ENCODE measurements around the gene GAS7. TPM values are rescaled to one million over a fixed set of nuclear protein-coding genes. Genes with fewer than 3 reads are reported as not detected.
A peak's percentile ranks its signal among the peaks of the same experiment; 100 is the strongest.

Gene GAS7
- total RNA-seq, 5 donors from 2014 or later (not counting 1 experiment from before 2014, with no cell fraction given) = 0.93 to 10.5 (median 3.8) TPM

- H3K36me3 Mint-ChIP-seq = no peaks in the 10 kb centered on the region
- Histone ChIP-seq H3K27me3 (replicated peaks in 1 of 2; ENCODE audit: control insufficient read depth in 2 of 2, extremely low read depth in 1 of 2, insufficient read depth in 2 of 2, low read length in 1 of 2) (peaks cover 0 to 2% of the 10 kb centered on the region in 2 experiments), H3K4me1 (ENCODE audit: control insufficient read depth in 1 of 2, extremely low read depth in 1 of 2, insufficient read depth in 2 of 2, low read length in 2 of 2) (no peaks in the 10 kb centered on the region), H3K27ac (ENCODE audit: low read length) (no peak overlapping the region), H3K36me3 (ENCODE audit: control insufficient read depth in 2 of 2, extremely low read depth in 1 of 2, insufficient read depth in 1 of 2, low read length in 1 of 2) (no peaks in the 10 kb centered on the region), H3K9me3 (no peaks in the 10 kb centered on the region), H3K4me3 (ENCODE audit: control insufficient read depth in 1 of 2, extremely low read depth in 1 of 2, low read length in 1 of 2) (no peak overlapping the region)
- peaks cover 3 to 4% (median 4%) of the 10 kb centered on the region in 3 donors for H3K9me3 Mint-ChIP-seq
- H3K4me1 Mint-ChIP-seq = no peaks in the 10 kb centered on the region
- CTCF ChIA-PET = no interaction called here
- no peak for DNase-seq
- H3K27me3 Mint-ChIP-seq = peaks cover 4 to 5% of the 10 kb centered on the region in 2 donors
- no CpG with 5 or more reads among the region's 2 CpGs for whole genome bisulfite sequencing (ENCODE audit: insufficient coverage)
- POLR2A ChIA-PET = no interaction called here
- no peak overlapping the region for H3K4me3 Mint-ChIP-seq
- no peak overlapping the region for H3K27ac Mint-ChIP-seq
- ATAC-seq (replicated peaks in 1 of 4) = no peak
These were observed 34.8 kb upstream of the GAS7 start for GRCh38 chr17:10233161-10233560.

DNA sequence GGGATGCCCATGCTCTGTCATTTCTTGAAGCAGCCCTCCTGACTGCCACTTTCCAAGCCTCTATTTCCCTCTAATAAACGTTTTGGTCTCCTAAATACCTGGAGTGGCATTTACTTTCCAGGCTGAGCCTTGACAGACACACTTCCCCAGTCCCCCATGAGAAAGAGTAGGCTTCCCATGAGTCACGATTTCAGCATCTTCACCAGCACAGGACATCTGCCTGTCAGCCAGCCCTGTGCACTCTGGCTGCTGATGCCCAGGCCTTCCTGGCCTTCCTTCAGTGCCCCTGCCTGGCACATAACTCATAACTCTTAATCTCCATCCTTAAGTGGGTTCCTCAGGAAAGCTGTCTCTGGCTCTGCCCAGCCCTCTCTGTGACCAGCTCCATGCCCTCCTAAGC, 30.8 kb upstream of the GAS7 start:
- peaks cover 0 to 6% of the 10 kb centered on the region in 2 experiments for H3K4me1 ChIP-seq (ENCODE audit: control insufficient read depth in 1 of 2, extremely low read depth in 1 of 2, insufficient read depth in 2 of 2, low read length in 2 of 2)
- no peaks in the 10 kb centered on the region for H3K27me3 ChIP-seq (replicated peaks in 1 of 2; ENCODE audit: control insufficient read depth in 2 of 2, extremely low read depth in 1 of 2, insufficient read depth in 2 of 2, low read length in 1 of 2)
- H3K9me3 Mint-ChIP-seq = peaks cover 3 to 4% (median 4%) of the 10 kb centered on the region in 3 donors
- H3K27me3 Mint-ChIP-seq = no peaks in the 10 kb centered on the region
- no peak overlapping the region for H3K4me3 Mint-ChIP-seq
- H3K4me3 ChIP-seq (ENCODE audit: control insufficient read depth in 1 of 2, extremely low read depth in 1 of 2, low read length in 1 of 2) = no peak overlapping the region
- DNase-seq = no peak
- POLR2A ChIA-PET = no interaction called here
- 69% methylated on average over 2 of the region's 2 CpGs for WGBS (ENCODE audit: insufficient coverage)
- no peak overlapping the region for H3K27ac ChIP-seq (ENCODE audit: low read length)
- H3K36me3 Mint-ChIP-seq = no peaks in the 10 kb centered on the region
- no peaks in the 10 kb centered on the region for H3K4me1 Mint-ChIP-seq
- H3K27ac Mint-ChIP-seq = no peak overlapping the region
- CTCF ChIA-PET = interaction anchor here in 1 of 2 donors (0.7 kb wide), 1 partner anchor 14 kb away, joined by 8 read pairs; no protein-coding TSS in a partner anchor
- no peaks in the 10 kb centered on the region for H3K36me3 ChIP-seq (ENCODE audit: control insufficient read depth in 2 of 2, extremely low read depth in 1 of 2, insufficient read depth in 1 of 2, low read length in 1 of 2)
- no peak for ATAC-seq (replicated peaks in 1 of 4)
- H3K9me3 ChIP-seq = no peaks in the 10 kb centered on the region

GRCh38 chr17:10226930-10227695, 28.7 kb upstream of the GAS7 start:
- no peaks in the 10 kb centered on the region for H3K27me3 ChIP-seq (replicated peaks in 1 of 2; ENCODE audit: control insufficient read depth in 2 of 2, extremely low read depth in 1 of 2, insufficient read depth in 2 of 2, low read length in 1 of 2)
- H3K9me3 ChIP-seq = no peaks in the 10 kb centered on the region
- no peak overlapping the region for H3K27ac Mint-ChIP-seq
- ChIA-PET CTCF (interaction anchor here (0.5 to 0.9 kb wide), 3 partner anchors 19 to 261 kb away, joined by 3 to 4 read pairs (median 3); no protein-coding TSS in a partner anchor), POLR2A (no interaction called here)
- H3K27me3 Mint-ChIP-seq = no peaks in the 10 kb centered on the region
- H3K4me1 Mint-ChIP-seq = no peaks in the 10 kb centered on the region
- H3K27ac ChIP-seq (ENCODE audit: low read length) = no peak overlapping the region
- DNase-seq (peak in 30 of 35 experiments; percentile 2 to 68 (median 34)), ATAC-seq (replicated peaks in 1 of 4) (peak in 2 of 4 experiments; percentile 28 to 55)
- H3K36me3 Mint-ChIP-seq = no peaks in the 10 kb centered on the region
- H3K4me1 ChIP-seq (ENCODE audit: control insufficient read depth in 1 of 2, extremely low read depth in 1 of 2, insufficient read depth in 2 of 2, low read length in 2 of 2) = peaks cover 0 to 6% of the 10 kb centered on the region in 2 experiments
- peaks cover 3 to 9% (median 4%) of the 10 kb centered on the region in 3 donors for H3K9me3 Mint-ChIP-seq
- no peak overlapping the region for H3K4me3 Mint-ChIP-seq
- H3K4me3 ChIP-seq (ENCODE audit: control insufficient read depth in 1 of 2, extremely low read depth in 1 of 2, low read length in 1 of 2) = no peak overlapping the region
- H3K36me3 ChIP-seq (ENCODE audit: control insufficient read depth in 2 of 2, extremely low read depth in 1 of 2, insufficient read depth in 1 of 2, low read length in 1 of 2) = no peaks in the 10 kb centered on the region
- WGBS (ENCODE audit: insufficient coverage) = 54% methylated on average over 8 of the region's 15 CpGs

GRCh38 chr17:10224582-10225195, 26.3 kb upstream of the GAS7 start:
- no peak for ATAC-seq (replicated peaks in 1 of 4)
- CTCF ChIA-PET = interaction anchor here (0.6 to 0.9 kb wide), 2 partner anchors 134 to 258 kb away, joined by 3 read pairs; no protein-coding TSS in a partner anchor
- no peaks in the 10 kb centered on the region for H3K4me1 Mint-ChIP-seq

GRCh38 chr17:10219193-10219592, 20.8 kb upstream of the GAS7 start:
- H3K36me3 ChIP-seq (ENCODE audit: control insufficient read depth in 2 of 2, extremely low read depth in 1 of 2, insufficient read depth in 1 of 2, low read length in 1 of 2) = no peaks in the 10 kb centered on the region
- no peak overlapping the region for H3K4me3 Mint-ChIP-seq
- POLR2A ChIA-PET = no interaction called here
- H3K9me3 ChIP-seq = no peaks in the 10 kb centered on the region
- H3K36me3 Mint-ChIP-seq = no peaks in the 10 kb centered on the region
- ATAC-seq (replicated peaks in 1 of 4) = no peak
- DNase-seq = no peak
- no peaks in the 10 kb centered on the region for H3K27me3 Mint-ChIP-seq
- no peak overlapping the region for H3K27ac Mint-ChIP-seq
- no peak overlapping the region for H3K4me3 ChIP-seq (ENCODE audit: control insufficient read depth in 1 of 2, extremely low read depth in 1 of 2, low read length in 1 of 2)
- peaks cover 5 to 23% (median 10%) of the 10 kb centered on the region in 3 donors for H3K9me3 Mint-ChIP-seq
- no peak overlapping the region for H3K27ac ChIP-seq (ENCODE audit: low read length)
- peaks cover 0 to 6% of the 10 kb centered on the region in 2 experiments for H3K27me3 ChIP-seq (replicated peaks in 1 of 2; ENCODE audit: control insufficient read depth in 2 of 2, extremely low read depth in 1 of 2, insufficient read depth in 2 of 2, low read length in 1 of 2)
- CTCF ChIA-PET = interaction anchor here in 1 of 2 donors (0.7 kb wide), 1 partner anchor 56 kb away, joined by 9 read pairs; no protein-coding TSS in a partner anchor
- no peaks in the 10 kb centered on the region for H3K4me1 Mint-ChIP-seq
- H3K4me1 ChIP-seq (ENCODE audit: control insufficient read depth in 1 of 2, extremely low read depth in 1 of 2, insufficient read depth in 2 of 2, low read length in 2 of 2) = no peaks in the 10 kb centered on the region

More at GRCh38 chr17:10224582-10225195, 26.3 kb upstream of the GAS7 start:
- no peak overlapping the region for H3K4me3 Mint-ChIP-seq
- no peak overlapping the region for H3K27ac Mint-ChIP-seq
- Histone ChIP-seq H3K27ac (ENCODE audit: low read length) (no peak overlapping the region), H3K36me3 (ENCODE audit: control insufficient read depth in 2 of 2, extremely low read depth in 1 of 2, insufficient read depth in 1 of 2, low read length in 1 of 2) (no peaks in the 10 kb centered on the region), H3K4me3 (ENCODE audit: control insufficient read depth in 1 of 2, extremely low read depth in 1 of 2, low read length in 1 of 2) (no peak overlapping the region), H3K27me3 (replicated peaks in 1 of 2; ENCODE audit: control insufficient read depth in 2 of 2, extremely low read depth in 1 of 2, insufficient read depth in 2 of 2, low read length in 1 of 2) (no peaks in the 10 kb centered on the region), H3K4me1 (ENCODE audit: control insufficient read depth in 1 of 2, extremely low read depth in 1 of 2, insufficient read depth in 2 of 2, low read length in 2 of 2) (peaks cover 0 to 6% of the 10 kb centered on the region in 2 experiments), H3K9me3 (no peaks in the 10 kb centered on the region)
- H3K36me3 Mint-ChIP-seq = no peaks in the 10 kb centered on the region
- POLR2A ChIA-PET = interaction anchor here in 1 of 2 donors (0.5 kb wide), 1 partner anchor 26 kb away, joined by 4 read pairs; the partner anchor contains the start of gene GAS7
- WGBS (ENCODE audit: insufficient coverage) = 68% methylated on average over 4 of the region's 8 CpGs
- peaks cover 0 to 15% (median 5%) of the 10 kb centered on the region in 3 donors for H3K9me3 Mint-ChIP-seq
- DNase-seq = no peak
- H3K27me3 Mint-ChIP-seq = no peaks in the 10 kb centered on the region

GRCh38 chr17:10217916-10218315, 19.5 kb upstream of the GAS7 start:
- DNase-seq (no peak), ATAC-seq (replicated peaks in 1 of 4) (no peak)
- POLR2A ChIA-PET = no interaction called here
- no peak overlapping the region for H3K4me3 Mint-ChIP-seq
- Histone ChIP-seq H3K9me3 (no peaks in the 10 kb centered on the region), H3K4me3 (ENCODE audit: control insufficient read depth in 1 of 2, extremely low read depth in 1 of 2, low read length in 1 of 2) (no peak overlapping the region), H3K27ac (ENCODE audit: low read length) (no peak overlapping the region), H3K27me3 (replicated peaks in 1 of 2; ENCODE audit: control insufficient read depth in 2 of 2, extremely low read depth in 1 of 2, insufficient read depth in 2 of 2, low read length in 1 of 2) (peaks cover 0 to 6% of the 10 kb centered on the region in 2 experiments), H3K36me3 (ENCODE audit: control insufficient read depth in 2 of 2, extremely low read depth in 1 of 2, insufficient read depth in 1 of 2, low read length in 1 of 2) (no peaks in the 10 kb centered on the region), H3K4me1 (ENCODE audit: control insufficient read depth in 1 of 2, extremely low read depth in 1 of 2, insufficient read depth in 2 of 2, low read length in 2 of 2) (no peaks in the 10 kb centered on the region)
- no peaks in the 10 kb centered on the region for H3K4me1 Mint-ChIP-seq
- H3K27me3 Mint-ChIP-seq = no peaks in the 10 kb centered on the region
- CTCF ChIA-PET = no interaction called here
- WGBS (ENCODE audit: insufficient coverage) = no CpG with 5 or more reads among the region's 1 CpG
- H3K27ac Mint-ChIP-seq = no peak overlapping the region
- H3K9me3 Mint-ChIP-seq = peaks cover 5 to 19% (median 10%) of the 10 kb centered on the region in 3 donors
- no peaks in the 10 kb centered on the region for H3K36me3 Mint-ChIP-seq
